Rectal smooth muscle tissue (tissue), 1 donor: ENCODE measurements around the gene CST4.

ENCODE experiments used
- H3K27ac ChIP-seq: one replicate; pipeline ENCODE4 v1.7.0; 2013; ENCODE audit warnings: low read depth, low read length, inconsistent platforms
- H3K27me3 ChIP-seq: one replicate; pipeline ENCODE4 v1.7.0; 2013; ENCODE audit warnings: low read length; ENCODE audit not compliant: control insufficient read depth, insufficient read depth
- H3K36me3 ChIP-seq: one replicate; pipeline ENCODE4 v1.7.0; 2013; ENCODE audit warnings: low read length; ENCODE audit not compliant: control insufficient read depth, insufficient read depth
- H3K4me1 ChIP-seq: one replicate; pipeline ENCODE4 v1.7.0; 2013; ENCODE audit warnings: low read length; ENCODE audit not compliant: control insufficient read depth, insufficient read depth
- H3K4me3 ChIP-seq: one replicate; pipeline ENCODE4 v1.7.0; 2013; ENCODE audit warnings: low read length
- H3K9ac ChIP-seq: one replicate; pipeline ENCODE4 v1.7.0; 2013; ENCODE audit warnings: low read length

The CST4 gene

GRCh38 chr20:23645575-23645974 is 43.3 kb downstream of the CST4 start:
- no peak overlapping the region for H3K4me3 ChIP-seq
- H3K9ac ChIP-seq = no peak overlapping the region
- no peaks in the 10 kb centered on the region for H3K4me1 ChIP-seq
- no peaks in the 10 kb centered on the region for H3K27me3 ChIP-seq
- no peak overlapping the region for H3K27ac ChIP-seq
- H3K36me3 ChIP-seq = no peaks in the 10 kb centered on the region

- Histone ChIP-seq H3K36me3 (no peaks in the 10 kb centered on the region), H3K4me3 (no peak overlapping the region), H3K27me3 (no peaks in the 10 kb centered on the region), H3K9ac (no peak overlapping the region), H3K4me1 (no peaks in the 10 kb centered on the region), H3K27ac (no peak overlapping the region)
Measured at GRCh38 chr20:23644164-23644563, 44.7 kb downstream of the CST4 start.

GRCh38 chr20:23643659-23644058 is 45.2 kb downstream of the CST4 start:
- Histone ChIP-seq H3K27me3 (no peaks in the 10 kb centered on the region), H3K27ac (no peak overlapping the region), H3K4me1 (no peaks in the 10 kb centered on the region), H3K4me3 (no peak overlapping the region), H3K36me3 (no peaks in the 10 kb centered on the region), H3K9ac (no peak overlapping the region)

GRCh38 chr20:23641936-23642751 is 46.7 kb downstream of the CST4 start:
- no peaks in the 10 kb centered on the region for H3K27me3 ChIP-seq
- no peak overlapping the region for H3K9ac ChIP-seq
- H3K27ac ChIP-seq = no peak overlapping the region
- no peaks in the 10 kb centered on the region for H3K36me3 ChIP-seq
- H3K4me1 ChIP-seq = no peaks in the 10 kb centered on the region
- no peak overlapping the region for H3K4me3 ChIP-seq

- Histone ChIP-seq H3K4me3 (no peak overlapping the region), H3K36me3 (no peaks in the 10 kb centered on the region), H3K4me1 (no peaks in the 10 kb centered on the region), H3K27ac (no peak overlapping the region), H3K27me3 (no peaks in the 10 kb centered on the region), H3K9ac (no peak overlapping the region)
Measured at GRCh38 chr20:23640671-23641667, 47.9 kb downstream of the CST4 start.

- H3K27me3 ChIP-seq = no peaks in the 10 kb centered on the region
- H3K9ac ChIP-seq = no peak overlapping the region
- no peak overlapping the region for H3K27ac ChIP-seq
- peaks cover under 1% of the 10 kb centered on the region for H3K36me3 ChIP-seq
- H3K4me3 ChIP-seq = no peak overlapping the region
- H3K4me1 ChIP-seq = peaks cover 4% of the 10 kb centered on the region
Measured at GRCh38 chr20:23640018-23640601, 48.7 kb downstream of the CST4 start.

- H3K36me3 ChIP-seq = peaks cover 6% of the 10 kb centered on the region
- H3K27ac ChIP-seq = no peak overlapping the region
Measured at GRCh38 chr20:23639490-23639958, 49.3 kb downstream of the CST4 start.

GRCh38 chr20:23638309-23638708 is 50.5 kb downstream of the CST4 start:
- peak overlapping the region; percentile 24 for H3K27ac ChIP-seq
- H3K9ac ChIP-seq = no peak overlapping the region
- H3K4me3 ChIP-seq = no peak overlapping the region
- peaks cover 7% of the 10 kb centered on the region for H3K4me1 ChIP-seq
- peaks cover 9% of the 10 kb centered on the region for H3K36me3 ChIP-seq
- no peaks in the 10 kb centered on the region for H3K27me3 ChIP-seq

More at GRCh38 chr20:23639490-23639958, 49.3 kb downstream of the CST4 start:
- Histone ChIP-seq H3K4me3 (no peak overlapping the region), H3K4me1 (peaks cover 7% of the 10 kb centered on the region), H3K9ac (no peak overlapping the region), H3K27me3 (no peaks in the 10 kb centered on the region)

- H3K36me3 ChIP-seq = peaks cover 9% of the 10 kb centered on the region
- peak within 1 kb of the TSS; percentile 83 for H3K4me3 ChIP-seq
- peak within 1 kb of the TSS; percentile 95 for H3K27ac ChIP-seq
- no peaks in the 10 kb centered on the region for H3K27me3 ChIP-seq
- H3K9ac ChIP-seq = peak within 1 kb of the TSS; percentile 81
- H3K4me1 ChIP-seq = peaks cover 7% of the 10 kb centered on the region
Measured at GRCh38 chr20:23637282-23638221, 51.3 kb downstream of the CST4 start, which contains the start of gene CST3. CST3 (minus strand) TSS chr20:23637955; CDS start chr20:23637862, 93 bp downstream.

- H3K27ac ChIP-seq = peak overlapping the region; percentile 95
- peaks cover 9% of the 10 kb centered on the region for H3K36me3 ChIP-seq
- peaks cover 7% of the 10 kb centered on the region for H3K4me1 ChIP-seq
- peak overlapping the region; percentile 81 for H3K9ac ChIP-seq
- H3K4me3 ChIP-seq = peak overlapping the region; percentile 83
- no peaks in the 10 kb centered on the region for H3K27me3 ChIP-seq
Measured at GRCh38 chr20:23636908-23637281, 51.9 kb downstream of the CST4 start.

- Histone ChIP-seq H3K4me3 (peak overlapping the region; percentile 83), H3K27ac (peak overlapping the region; percentile 29)
Measured at GRCh38 chr20:23636182-23636907, 52.5 kb downstream of the CST4 start.

More at GRCh38 chr20:23636182-23636907, 52.5 kb downstream of the CST4 start:
- Histone ChIP-seq H3K27me3 (no peaks in the 10 kb centered on the region), H3K36me3 (peaks cover 9% of the 10 kb centered on the region), H3K9ac (no peak overlapping the region), H3K4me1 (peaks cover 7% of the 10 kb centered on the region)
